Nephron progenitor cell (in vitro differentiated cells): ENCODE measurements around the gene CCT5.

Experiments used
- DNase-seq: peaks from one replicate; pipeline ENCODE4 v3.0.0; 2021
- H3K27ac Mint-ChIP-seq: 2 replicates; pipeline ENCODE4 v1.8.0; 2021; ENCODE audit warnings: mild to moderate bottlenecking, moderate library complexity, mixed read lengths
- H3K27me3 Mint-ChIP-seq: 2 replicates; pipeline ENCODE4 v1.8.0; 2021; ENCODE audit warnings: mild to moderate bottlenecking, low read depth, mixed read lengths; ENCODE audit not compliant: poor library complexity
- H3K36me3 Mint-ChIP-seq: 2 replicates; pipeline ENCODE4 v1.8.0; 2021; ENCODE audit warnings: low read depth, mixed read lengths
- H3K4me1 Mint-ChIP-seq: 2 replicates; pipeline ENCODE4 v1.8.0; 2021; ENCODE audit warnings: mixed read lengths
- H3K4me3 Mint-ChIP-seq: 2 replicates; pipeline ENCODE4 v1.8.0; 2021; ENCODE audit warnings: mild to moderate bottlenecking, moderate library complexity, mixed read lengths
- H3K9me3 Mint-ChIP-seq: 2 replicates; pipeline ENCODE4 v1.8.0; 2021; ENCODE audit warnings: mild to moderate bottlenecking, moderate library complexity, mixed read lengths
- TF ChIP-seq, protein P1 (sequence below): fragments of 200-600 bp; sonication (generic); IDR thresholded peaks from 2 replicates; pipeline ENCODE4 v1.5.0; 2021; ENCODE audit warnings: antibody characterized with exemption

The CCT5 gene

DNA sequence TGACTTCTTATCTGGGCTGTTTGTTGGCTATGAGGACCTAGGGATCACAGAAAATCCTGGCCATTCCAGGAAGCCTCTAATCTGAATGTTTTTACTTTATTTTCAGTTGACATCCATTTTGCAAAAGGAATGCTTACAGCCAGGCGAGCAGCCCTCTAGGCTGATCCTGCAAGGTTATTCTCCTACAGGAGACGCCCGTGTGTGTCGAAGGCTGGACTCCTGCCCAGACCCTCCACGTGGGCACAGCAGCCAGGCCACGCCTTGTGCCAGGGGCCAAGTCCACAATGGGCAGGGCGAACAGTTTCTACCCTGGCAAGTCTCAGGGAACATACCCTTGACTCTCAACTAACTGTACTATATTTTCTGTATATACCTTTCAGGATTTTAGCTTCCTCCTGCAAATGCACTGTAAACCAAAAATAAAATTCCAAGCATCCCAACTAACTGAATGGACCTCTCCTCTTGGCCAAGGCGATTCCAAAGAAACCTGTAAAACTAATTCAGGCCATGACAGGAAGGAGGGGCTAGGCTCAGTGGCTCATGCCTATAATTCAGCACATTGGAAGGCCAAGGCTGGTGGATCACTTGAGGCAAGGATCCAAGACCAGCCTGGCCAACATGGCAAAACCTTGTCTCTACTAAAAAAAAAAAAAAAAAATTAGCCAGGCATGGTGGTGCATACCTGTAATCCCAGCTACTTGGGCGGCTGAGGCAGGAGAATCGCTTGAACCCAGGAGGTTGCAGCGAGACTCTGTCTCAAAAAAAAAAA is 51.9 kb downstream of the CCT5 start:
- TF ChIP-seq, protein P1, sequence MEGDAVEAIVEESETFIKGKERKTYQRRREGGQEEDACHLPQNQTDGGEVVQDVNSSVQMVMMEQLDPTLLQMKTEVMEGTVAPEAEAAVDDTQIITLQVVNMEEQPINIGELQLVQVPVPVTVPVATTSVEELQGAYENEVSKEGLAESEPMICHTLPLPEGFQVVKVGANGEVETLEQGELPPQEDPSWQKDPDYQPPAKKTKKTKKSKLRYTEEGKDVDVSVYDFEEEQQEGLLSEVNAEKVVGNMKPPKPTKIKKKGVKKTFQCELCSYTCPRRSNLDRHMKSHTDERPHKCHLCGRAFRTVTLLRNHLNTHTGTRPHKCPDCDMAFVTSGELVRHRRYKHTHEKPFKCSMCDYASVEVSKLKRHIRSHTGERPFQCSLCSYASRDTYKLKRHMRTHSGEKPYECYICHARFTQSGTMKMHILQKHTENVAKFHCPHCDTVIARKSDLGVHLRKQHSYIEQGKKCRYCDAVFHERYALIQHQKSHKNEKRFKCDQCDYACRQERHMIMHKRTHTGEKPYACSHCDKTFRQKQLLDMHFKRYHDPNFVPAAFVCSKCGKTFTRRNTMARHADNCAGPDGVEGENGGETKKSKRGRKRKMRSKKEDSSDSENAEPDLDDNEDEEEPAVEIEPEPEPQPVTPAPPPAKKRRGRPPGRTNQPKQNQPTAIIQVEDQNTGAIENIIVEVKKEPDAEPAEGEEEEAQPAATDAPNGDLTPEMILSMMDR: no peak
- DNase-seq: no peak
- H3K4me3 Mint-ChIP-seq: no peak overlapping the region

DNA sequence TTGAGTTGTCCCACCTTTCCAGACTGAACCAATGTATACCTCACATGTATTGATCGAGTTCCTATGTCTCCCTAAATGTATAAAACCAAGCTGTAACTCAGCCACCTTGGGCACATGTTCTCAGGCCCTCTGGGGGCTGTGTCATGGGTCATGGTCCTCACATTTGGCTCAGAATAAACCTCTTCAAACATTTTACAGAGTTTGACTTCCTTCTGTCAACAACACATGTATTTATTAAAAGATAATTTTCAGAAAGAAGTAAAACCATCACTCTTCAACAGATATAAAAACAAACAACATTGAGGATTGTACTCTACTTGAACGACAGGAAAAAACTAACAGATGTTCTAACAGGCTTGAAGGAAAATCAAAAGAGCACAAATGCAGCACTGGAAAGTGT is 53.1 kb downstream of the CCT5 start:
- no peak for DNase-seq
- H3K9me3 Mint-ChIP-seq: peaks cover 13% of the 10 kb centered on the region
- no peak overlapping the region for H3K4me3 Mint-ChIP-seq
- H3K4me1 Mint-ChIP-seq: peaks cover 20% of the 10 kb centered on the region
- peaks cover 47% of the 10 kb centered on the region for H3K36me3 Mint-ChIP-seq
- H3K27ac Mint-ChIP-seq: no peak overlapping the region
- TF ChIP-seq, protein P1: no peak
- peaks cover 13% of the 10 kb centered on the region for H3K27me3 Mint-ChIP-seq

More for the DNA sequence above, 51.9 kb downstream of the CCT5 start:
- Mint-ChIP-seq H3K27ac (no peak overlapping the region), H3K4me1 (peaks cover 28% of the 10 kb centered on the region), H3K36me3 (peaks cover 59% of the 10 kb centered on the region), H3K27me3 (peaks cover 13% of the 10 kb centered on the region), H3K9me3 (peaks cover 13% of the 10 kb centered on the region)

DNA sequence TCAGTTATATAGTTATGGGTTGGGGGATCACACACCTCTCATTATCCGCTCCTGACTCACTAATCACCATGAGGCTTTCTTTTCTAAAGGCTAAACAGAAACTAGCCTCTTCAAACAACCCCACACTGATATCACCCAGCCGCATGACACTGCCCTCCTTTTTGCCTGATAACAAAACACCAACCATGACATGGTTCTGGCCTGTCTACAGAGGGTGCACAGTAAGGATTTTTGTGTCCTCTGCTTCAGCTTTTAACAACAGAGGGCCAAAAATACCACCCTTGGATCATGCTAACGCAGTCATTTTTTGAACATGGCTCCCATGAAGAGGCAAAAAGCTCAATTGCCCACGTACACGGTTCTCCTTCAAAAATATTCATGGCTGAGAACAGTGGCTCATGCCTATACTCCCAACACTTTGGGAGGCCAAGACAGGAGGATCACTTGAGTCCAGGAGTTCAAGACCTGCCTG is 53.7 kb downstream of the CCT5 start:
- peaks cover 20% of the 10 kb centered on the region for H3K4me1 Mint-ChIP-seq

DNA sequence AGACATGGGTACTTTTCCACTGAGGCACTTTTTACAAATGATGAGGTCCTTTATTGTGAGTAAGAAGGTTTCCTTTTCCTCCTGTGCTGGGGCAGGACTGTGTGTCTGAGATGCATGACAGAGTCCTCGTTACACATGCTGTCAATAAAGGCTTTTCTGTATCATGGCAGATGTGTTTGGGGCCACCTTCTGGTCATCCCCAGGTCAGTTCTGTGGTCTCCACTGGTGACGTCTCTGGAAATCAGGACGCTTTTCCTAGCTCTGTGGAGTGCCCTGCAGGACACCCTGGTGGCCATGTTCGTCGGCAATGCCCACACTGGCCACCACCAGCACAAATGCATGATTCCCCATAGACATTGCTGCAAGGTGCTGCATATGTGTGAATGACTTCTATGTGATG is 54.9 kb downstream of the CCT5 start:
- peaks cover 11% of the 10 kb centered on the region for H3K9me3 Mint-ChIP-seq
- TF ChIP-seq, protein P1: no peak
- H3K4me1 Mint-ChIP-seq: peaks cover 20% of the 10 kb centered on the region
- H3K27me3 Mint-ChIP-seq: peaks cover 13% of the 10 kb centered on the region
- H3K27ac Mint-ChIP-seq: no peak overlapping the region
- no peak overlapping the region for H3K4me3 Mint-ChIP-seq
- DNase-seq: no peak
- H3K36me3 Mint-ChIP-seq: peaks cover 33% of the 10 kb centered on the region

More for the DNA sequence above, 53.7 kb downstream of the CCT5 start:
- Mint-ChIP-seq H3K27me3 (peaks cover 16% of the 10 kb centered on the region), H3K4me3 (no peak overlapping the region), H3K9me3 (peaks cover 13% of the 10 kb centered on the region), H3K36me3 (peaks cover 45% of the 10 kb centered on the region), H3K27ac (no peak overlapping the region)
- no peak for DNase-seq
- TF ChIP-seq, protein P1: no peak

DNA sequence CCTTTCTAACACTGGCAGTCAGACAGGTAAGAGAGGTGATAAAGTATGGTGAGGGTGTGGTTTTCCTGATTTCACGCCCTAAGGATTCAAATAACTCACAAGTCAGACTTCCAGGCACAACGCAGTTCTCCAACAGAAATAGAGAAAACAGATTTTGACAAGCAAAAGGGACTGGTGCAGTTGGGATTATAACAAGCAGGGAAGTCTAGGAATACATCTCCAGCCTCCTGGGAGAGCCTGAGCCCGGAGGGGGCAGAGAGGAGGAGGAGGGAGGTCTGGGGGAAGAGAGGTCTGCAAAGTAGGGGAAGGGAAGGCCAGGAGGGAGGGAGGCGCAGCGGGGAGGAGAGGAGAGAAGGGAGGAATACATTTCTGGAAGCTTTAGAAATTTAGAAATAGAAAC is 56.0 kb downstream of the CCT5 start:
- peaks cover 13% of the 10 kb centered on the region for H3K27me3 Mint-ChIP-seq
- TF ChIP-seq, protein P1: no peak
- peaks cover 30% of the 10 kb centered on the region for H3K4me1 Mint-ChIP-seq
- peak overlapping the region; percentile 87 for H3K4me3 Mint-ChIP-seq
- peaks cover 9% of the 10 kb centered on the region for H3K9me3 Mint-ChIP-seq
- H3K27ac Mint-ChIP-seq: no peak overlapping the region
- DNase-seq: no peak
- H3K36me3 Mint-ChIP-seq: peaks cover 28% of the 10 kb centered on the region

DNA sequence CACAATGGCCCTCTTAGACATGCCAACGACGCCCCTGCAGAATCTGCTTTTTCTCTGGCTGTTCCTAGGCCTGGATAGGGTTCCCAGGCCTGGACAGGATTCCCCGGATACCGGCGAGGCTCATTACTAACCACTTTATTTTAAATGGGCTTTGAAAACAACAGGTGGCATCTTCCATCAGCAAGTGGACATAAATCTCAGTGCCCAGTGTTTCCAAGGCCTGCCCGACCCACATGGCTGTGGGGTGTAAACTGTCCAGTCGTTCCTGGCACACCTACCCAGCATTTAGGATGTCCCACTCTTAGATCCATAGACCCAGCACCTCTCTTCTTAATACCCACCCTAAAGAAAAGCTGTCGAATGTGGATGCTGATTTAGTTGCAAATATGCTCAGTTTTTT is 56.7 kb downstream of the CCT5 start:
- Mint-ChIP-seq H3K4me1 (peaks cover 35% of the 10 kb centered on the region), H3K27ac (no peak overlapping the region)

More for the DNA sequence above, 56.7 kb downstream of the CCT5 start:
- TF ChIP-seq, protein P1: no peak
- peaks cover 13% of the 10 kb centered on the region for H3K27me3 Mint-ChIP-seq
- peaks cover 9% of the 10 kb centered on the region for H3K9me3 Mint-ChIP-seq
- no peak for DNase-seq
- peak overlapping the region; percentile 87 for H3K4me3 Mint-ChIP-seq
- peaks cover 28% of the 10 kb centered on the region for H3K36me3 Mint-ChIP-seq
